ENCODE results near the gene LIMCH1.

LIMCH1 gene

DNA sequence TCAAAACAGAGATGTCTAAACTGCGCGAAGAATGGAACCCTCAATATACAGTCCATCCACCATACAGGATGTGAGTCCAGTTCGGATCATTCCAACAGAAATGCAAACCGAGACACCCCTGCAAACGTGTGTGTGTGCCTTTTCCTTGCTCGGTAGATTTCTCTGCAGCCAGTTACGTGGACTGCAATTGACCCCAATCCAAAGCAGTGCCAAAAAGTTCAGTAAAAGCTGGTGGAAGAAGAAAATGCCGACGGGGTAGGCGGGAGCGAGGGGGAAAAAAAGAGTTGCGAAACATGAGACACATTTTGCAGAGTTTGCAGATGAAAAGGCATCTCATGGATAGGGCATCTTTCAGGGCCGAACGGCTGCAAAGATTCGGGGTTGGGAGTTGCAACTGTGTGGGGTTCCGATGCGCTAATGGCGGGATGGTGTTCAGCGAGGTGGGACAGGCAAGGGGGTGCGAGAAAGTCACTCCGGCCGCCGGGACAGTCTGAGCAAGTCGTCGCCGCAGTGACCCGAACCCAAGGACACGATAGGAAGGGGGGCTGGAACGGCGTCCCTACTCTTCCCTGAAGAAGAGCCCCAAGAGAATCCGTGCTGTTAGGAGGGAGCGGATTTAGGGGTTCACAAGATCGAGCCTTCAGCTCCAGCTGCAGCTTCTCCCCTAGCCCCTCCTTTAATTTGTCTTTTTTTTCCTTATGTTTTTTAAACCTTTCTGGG is 206.8 kb downstream of the LIMCH1 start:
- no peak for DNase-seq

DNA sequence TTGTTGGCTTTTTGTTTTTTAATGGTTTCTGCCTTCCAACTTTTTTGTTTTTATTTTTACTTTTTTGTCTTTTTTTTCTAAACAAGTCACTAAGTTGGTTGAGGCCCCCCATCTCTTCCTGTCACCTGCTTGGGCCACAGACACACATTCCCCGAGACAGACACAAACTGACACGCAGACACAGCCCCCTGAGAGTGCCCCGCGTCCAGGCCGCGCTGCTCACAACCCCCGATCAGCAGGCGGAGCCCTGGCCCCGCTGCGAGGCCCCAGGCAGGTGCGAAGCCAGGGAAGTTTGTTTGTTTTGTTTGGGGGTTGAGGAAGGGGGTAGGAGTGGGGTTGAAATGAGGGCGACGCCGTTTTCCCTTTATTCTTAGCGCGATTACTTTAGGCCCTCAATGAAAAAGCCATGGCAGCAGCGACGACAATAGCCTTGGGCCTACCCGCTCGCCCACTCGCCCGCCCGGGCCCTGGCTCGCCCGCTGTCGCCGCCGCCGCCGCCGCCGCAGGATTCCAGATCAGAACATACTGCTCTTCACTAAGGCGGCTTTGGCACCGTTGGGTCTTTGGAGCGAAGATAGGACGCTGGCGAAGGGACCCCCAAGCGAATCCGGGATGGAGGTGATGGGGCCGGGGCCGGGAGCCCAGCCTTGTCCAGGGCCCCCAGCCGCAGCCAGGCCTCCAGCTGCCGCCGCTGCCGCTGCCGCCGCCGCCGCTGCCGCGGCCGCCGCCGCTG is 207.5 kb downstream of the LIMCH1 start:
- no peak for DNase-seq

DNA sequence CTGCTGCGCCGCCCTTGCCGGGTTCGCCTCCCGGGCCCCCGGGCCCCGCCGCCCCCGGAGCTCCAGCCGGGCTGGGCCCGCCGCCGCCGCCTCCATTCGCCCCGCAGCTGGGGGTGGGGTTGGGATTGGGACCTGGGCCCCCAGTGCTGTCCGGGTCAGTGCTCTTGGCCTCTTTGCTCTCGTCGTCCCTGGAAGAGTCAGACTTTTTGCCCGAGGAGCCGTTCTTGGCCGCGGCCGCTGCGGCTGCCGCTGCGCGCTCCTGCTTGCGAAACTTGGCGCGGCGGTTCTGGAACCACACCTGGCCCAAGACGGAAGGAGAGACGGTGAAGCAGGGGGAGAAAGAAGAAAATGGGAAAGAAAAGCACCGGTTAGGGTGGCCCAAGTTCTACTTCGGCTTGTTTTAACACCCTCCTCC is 208.1 kb downstream of the LIMCH1 start:
- DNase-seq = no peak

DNA sequence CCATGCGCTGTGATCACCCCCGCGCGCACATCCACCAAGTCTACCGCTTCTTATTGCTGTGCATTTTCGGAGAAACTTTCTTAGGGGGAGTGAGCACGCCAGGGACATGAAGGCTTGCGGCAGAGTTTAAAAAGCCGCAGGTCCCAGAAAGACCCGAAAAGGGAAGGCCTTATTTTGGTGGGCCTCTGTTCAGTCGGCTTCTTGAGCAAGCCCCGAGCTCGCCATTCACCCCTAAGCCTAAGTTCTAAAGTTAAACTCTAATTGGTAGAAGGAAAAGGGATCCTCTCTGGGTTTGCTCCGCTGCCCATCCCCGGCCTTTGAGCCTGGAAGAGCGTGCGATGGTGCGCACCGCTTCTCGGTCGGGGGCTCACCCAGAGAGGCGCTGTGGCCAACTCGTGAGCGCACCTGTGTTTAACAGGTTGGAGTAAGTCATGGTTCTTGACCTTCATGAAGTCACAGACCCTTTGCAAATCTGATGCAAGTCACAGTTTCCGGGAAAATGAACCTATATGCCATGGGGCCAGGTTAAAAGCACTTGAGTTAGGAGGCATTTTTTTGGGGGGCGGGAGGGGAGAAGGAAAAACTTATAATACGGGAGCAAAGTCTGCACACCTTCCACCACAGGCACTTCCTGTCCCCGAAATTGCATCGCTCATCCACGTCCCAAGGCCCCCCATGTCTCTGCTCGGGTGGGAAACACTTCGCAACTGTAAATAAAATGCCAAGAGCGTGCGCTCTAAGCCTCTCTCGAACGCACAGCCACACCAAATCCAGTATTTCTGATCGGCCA is 208.7 kb downstream of the LIMCH1 start:
- no peak for DNase-seq

DNA sequence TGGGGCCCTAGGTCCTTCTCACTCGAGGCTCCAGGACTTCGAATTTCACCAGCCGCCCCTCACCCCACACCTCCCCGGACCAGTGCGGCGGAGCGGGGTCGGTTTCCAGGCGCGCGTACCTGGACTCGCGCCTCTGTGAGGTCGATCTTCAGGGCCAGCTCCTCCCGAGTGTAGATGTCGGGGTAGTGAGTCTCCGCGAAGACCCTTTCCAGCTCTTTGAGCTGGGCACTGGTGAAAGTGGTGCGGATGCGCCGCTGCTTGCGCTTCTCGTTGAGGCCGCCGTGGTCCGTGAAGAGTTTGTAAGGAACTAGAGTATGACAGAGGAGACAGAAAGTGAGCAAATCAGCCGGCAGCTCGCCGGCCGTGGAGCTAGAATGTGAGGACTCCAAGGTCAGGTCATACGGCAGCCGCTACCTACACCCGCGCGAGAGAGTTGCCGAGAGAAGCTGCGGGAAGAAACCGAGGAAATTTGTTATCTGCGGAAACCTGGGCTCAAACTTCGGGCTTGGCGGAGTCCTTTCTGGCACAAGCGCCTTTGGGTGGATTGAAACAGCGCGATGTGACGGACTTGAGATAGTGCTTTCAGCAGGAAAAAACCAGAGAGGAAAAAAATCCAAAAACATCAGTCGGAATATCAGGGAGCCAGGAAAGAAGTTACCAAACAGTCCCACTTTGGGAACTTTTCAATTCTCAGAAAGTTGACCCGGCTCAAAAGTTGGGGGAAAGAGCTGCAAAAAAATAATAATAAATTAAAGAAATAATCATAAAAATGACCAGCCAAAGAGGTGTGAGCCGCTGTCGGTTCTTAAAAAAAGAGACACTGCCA is 209.5 kb downstream of the LIMCH1 start:
- DNase-seq = no peak

DNA sequence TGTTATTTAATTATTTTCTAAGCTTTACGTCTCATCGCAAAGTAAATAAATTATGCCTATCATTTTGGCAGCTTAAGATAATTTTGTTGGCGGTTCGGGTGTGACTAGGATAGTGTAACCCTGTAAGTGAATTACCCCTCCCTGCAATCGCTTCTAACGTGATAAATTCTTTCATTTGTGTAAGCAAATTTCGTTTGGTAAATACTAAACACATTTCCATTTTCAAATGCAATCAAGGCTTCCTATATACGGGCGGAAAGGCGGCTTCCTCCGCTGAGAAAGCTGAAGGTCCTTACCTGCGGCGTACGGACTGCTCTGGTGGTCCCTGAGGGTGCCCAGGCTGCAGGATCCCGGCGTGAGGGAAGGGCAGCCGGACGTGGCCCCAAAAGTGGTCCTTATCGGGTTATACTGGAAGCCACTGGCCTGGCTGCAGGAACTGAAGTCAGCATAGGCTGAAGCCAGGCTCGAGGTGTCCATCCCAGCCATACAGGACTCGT is 210.2 kb downstream of the LIMCH1 start:
- no peak for DNase-seq

DNA sequence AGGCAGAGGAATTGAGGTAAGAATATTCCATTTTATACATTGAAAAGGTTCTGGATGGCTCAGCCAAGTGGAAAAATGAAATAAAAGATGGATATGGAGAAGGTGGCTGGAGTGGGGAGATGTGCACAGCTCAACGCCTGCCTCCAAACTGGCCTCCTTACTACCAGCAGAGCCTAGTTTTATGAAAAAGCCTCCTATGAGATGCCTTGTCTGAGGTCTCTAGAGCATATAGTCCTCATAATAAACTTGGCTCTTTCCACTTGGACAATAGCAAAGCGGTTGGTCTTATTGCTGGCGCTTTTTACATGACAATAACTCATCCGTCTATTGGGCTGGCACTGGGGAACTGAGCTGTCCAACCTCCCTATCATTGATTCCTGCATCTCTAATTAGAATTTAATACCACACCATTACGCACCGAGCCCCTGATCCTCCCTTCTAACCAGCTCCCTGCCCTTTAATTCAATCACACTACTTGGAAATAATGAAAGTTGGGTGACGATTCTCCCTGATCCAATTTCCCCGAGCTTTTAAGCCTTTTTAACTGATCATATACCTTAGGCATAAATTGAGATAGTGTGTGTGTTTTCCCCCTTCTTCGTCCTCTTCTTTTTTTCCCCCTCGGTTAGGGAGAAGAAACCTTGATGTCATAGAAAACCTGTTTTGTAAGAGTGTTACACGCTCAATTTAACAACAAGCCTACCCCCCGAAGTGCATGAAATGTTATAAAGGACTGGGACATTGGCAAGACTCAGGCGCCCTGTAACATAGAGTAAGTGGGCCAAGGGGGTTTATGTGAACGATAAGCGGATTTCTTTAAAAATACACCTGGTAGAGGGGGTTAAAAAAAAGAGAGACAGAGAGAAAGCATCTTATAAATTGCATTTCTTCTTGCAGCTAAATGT is 210.9 kb downstream of the LIMCH1 start, which contains the start of gene PHOX2B:
Gene PHOX2B (minus strand): TSS at position 155 of the 905 bp plus-strand sequence. CDS start 115 bp downstream, at position 40.
- no peak for DNase-seq

DNA sequence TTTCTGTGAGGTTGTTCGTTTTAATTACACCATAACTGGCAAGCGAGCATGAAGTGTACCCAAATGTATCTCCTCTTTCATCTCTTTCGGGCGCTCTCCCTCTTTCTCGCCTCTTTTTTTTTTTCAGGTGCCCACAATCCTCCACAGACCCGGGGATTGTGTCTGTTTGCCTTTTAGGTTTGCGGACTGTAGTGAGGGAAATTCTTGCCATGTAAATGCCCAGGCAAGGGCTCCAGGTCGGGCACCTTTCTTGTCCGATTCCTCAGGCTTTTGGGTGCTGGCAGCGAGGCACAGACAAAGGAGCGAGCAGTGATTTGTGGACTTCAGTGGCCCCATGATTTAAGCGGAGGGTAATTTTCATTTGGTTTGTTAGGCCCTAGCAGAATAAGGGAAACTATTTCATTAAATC is 211.7 kb downstream of the LIMCH1 start:
- no peak for DNase-seq

Data from stimulated activated CD4-positive, alpha-beta T cell treated with anti-CD3 and anti-CD28 coated beads, Interleukin-12 subunit alpha, Interleukin-12 subunit beta, amount 100 ng/mL, for 4 hours (primary cell).